CD4-positive, alpha-beta T cell treated with Interleukin-10 for 1 hour (primary cell): ENCODE measurements around the gene CCBE1.

Source experiments
- DNase-seq: peaks from one replicate; pipeline ENCODE4 v3.0.0-alpha.2; 2020

The CCBE1 gene

GRCh38 chr18:59431131-59431530 is 266.1 kb downstream of the CCBE1 start:
- DNase-seq, result no peak

GRCh38 chr18:59429608-59430007 is 267.6 kb downstream of the CCBE1 start:
- DNase-seq, result no peak

- DNase-seq, result no peak
Observed at GRCh38 chr18:59428018-59428417, 269.2 kb downstream of the CCBE1 start.

- DNase-seq, result no peak
Observed at GRCh38 chr18:59426855-59427254, 270.4 kb downstream of the CCBE1 start.

GRCh38 chr18:59423259-59423658 is 274.0 kb downstream of the CCBE1 start:
- no peak for DNase-seq

DNA sequence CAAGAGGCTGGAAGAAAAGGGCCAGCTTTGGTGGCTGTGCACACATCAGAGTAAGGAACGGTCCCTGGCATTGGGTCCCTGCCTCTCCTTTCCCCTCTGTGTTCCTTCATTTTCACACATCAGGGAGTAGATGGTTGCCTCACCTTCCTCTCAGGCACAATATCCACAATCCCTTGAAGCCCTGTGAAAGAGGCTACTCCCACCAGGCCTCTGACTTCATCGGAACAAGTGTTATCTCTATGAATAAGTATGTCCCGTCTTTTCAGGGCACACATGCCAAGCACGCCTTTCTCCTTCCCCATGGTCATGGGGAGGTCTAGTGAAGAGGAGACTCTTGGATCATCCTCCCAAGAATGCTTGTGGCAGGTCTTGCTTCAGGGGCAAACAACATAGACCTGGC is 277.0 kb downstream of the CCBE1 start:
- no peak for DNase-seq

- no peak for DNase-seq
Observed at GRCh38 chr18:59419386-59419785, 277.8 kb downstream of the CCBE1 start.

DNA sequence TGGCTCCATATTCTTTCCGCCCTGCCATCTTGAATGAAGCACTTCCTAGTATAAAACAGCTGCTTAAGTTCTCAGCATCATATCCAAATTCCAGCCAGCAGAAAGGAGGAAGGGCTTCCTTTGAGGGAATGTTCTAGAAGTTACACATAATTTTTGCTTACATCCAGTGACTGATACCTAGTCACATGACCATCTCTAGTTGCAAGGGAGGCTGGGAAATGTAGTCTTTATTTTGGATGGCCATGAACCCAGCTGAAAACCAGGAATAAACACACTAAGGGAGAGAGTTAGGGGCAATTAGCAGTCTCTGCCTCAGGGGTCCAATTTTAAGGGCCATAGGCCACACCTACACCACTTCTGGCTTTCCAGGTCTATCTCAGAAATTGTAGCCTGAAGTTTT is 280.4 kb downstream of the CCBE1 start:
- DNase-seq, result no peak

GRCh38 chr18:59414111-59414653 is 283.0 kb downstream of the CCBE1 start:
- no peak for DNase-seq

- peak; percentile 66 for DNase-seq
Observed at GRCh38 chr18:59402432-59403090, 294.7 kb downstream of the CCBE1 start.

DNA sequence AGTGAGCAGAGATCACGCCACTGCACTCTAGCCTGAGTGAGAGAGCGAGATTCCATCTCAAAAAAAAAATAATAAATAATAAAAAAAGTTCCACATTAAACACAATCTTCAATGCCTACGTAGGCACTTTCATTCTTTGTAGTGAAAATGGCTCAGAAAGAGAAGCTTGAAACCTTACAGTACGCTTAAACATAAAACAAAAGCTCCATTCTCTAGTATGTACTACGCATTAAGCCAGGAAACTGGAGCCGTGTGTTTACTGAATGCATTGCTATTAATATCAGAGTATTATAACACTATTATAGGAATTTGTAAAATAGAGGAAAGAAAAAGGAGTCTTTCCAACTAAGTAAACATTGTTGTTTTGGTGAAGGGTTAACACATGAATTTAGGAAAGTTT is 296.8 kb downstream of the CCBE1 start:
- DNase-seq, result no peak

DNA sequence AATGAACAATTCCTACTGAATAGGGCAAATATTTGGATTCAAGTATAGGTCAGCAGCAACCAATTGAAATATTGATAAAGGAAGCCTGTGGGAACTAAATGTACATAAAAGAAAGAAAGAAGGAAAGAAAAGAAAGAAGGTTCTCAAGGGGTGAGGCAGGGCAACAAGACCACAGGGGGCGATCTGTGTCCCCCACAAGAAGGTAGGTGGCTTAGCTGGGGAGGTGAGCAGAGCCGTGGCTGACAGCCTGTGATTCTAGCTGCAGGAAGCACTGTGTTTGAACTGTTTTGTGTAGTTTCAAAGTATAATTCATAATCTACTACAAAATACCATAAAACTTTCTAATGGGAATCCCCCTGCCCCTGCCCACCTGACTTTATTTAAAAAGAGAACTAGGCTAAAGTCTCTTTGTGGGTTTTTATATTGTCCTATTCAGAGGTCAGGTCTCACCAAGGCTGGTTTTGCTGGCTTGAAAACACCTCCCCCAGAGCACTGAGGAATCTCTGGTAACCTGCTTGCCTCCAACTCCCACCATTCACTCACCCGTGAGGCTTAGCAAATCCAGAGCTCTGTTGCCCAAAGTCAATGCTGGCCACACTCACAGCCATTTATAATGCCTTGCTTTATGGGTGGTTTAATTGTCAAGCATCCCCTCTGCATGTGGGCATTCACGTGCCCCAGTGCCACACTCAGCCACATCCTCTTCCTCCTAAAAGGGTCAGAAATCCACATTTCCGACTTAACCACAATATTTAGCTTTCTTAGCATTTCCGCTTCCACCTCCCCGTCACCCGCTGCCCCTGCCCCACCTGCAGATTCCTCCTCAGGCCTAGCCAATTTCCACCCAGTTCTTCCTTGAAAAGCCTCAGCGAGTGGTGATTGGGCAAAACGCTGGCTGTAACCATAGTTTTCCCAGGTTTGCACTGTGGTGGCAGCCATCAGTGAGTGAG is 301.7 kb downstream of the CCBE1 start:
- DNase-seq, result no peak

- DNase-seq, result no peak
Observed at GRCh38 chr18:59393381-59393780, 303.8 kb downstream of the CCBE1 start.

DNA sequence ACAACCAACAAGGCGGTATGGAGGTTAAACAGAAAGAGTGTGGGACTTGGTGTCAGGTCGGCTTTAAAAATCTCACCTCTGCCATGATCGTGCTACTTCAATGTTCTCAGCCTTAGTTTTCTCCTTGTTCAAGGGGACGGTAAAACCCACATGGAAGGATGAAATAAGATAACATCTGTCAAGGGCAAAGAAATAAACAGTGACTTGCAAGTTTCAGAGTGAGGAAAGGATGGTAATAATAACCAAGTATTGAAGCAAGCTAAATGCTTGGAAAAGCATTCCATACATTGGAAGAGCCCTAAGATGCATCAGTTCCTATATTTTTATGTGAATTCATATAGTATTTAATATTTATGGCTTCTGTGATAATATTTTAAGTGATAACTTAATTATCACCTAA is 308.4 kb downstream of the CCBE1 start:
- no peak for DNase-seq

- no peak for DNase-seq
Observed at GRCh38 chr18:59387687-59388565, 309.3 kb downstream of the CCBE1 start.

- no peak for DNase-seq
Observed at GRCh38 chr18:59386909-59387686, 310.1 kb downstream of the CCBE1 start.

DNA sequence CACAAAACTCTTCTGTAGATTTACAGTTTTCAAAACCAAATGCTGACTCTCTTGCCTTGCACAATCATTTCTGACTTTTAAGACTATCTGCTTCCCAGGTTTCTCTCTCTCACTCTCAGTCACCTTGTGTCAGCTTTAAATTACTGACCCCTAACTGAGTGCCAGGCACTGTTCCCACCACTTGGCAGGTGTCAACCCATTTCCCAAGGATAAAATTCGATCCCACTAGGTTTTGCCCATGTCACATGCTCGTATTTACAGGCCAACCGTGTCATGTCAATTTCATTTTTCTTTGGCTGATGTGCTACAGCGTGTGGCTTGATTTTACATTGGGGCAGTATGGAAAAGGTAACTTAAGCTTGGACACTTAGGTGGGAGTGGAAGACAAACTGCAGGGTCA is 312.0 kb downstream of the CCBE1 start:
- DNase-seq, result no peak

DNA sequence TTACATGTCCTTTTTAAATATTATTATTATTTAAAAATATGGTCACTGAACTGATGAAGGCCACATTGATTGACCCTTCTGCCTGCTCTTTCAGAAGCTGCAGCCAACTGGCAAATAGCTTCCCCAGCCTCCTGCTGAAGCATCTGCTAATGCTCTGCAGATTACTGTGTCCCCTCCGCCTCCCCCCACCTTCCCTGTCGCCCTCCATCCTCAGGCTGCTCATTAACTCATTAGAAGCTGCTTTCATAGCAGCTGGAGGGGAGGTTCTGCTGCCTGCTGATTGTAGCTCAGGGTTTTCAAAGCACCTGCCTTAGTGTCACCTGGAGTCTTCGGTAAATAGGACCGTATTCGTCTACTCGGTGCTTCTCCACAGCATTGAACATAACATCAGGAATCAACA is 313.4 kb downstream of the CCBE1 start:
- no peak for DNase-seq

- DNase-seq, result no peak
Observed at GRCh38 chr18:59382383-59382782, 314.8 kb downstream of the CCBE1 start.

DNA sequence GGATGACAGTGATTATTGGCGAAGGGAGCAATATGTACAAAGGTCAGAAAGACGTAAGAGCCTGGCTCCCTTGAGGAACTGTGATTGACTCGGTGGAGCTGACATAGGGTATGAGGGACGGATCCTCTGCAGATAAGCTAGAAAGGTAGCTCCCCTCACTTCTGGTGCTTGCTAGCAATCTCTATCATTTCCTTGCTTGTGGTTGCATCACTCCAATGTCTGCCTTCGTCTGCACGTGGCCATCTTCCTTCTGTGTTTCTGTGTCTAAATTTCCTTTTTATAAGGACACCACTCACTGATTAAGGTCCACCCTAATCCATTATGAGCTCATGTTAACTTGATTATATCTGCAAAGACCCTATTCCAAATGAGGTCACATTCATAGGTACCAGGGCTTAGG is 315.3 kb downstream of the CCBE1 start:
- DNase-seq, result no peak
